HG02973 (cell line): ENCODE data around the gene BPHL.
"Not testable (repeated sequence)": the region's sequence is repeated elsewhere in the genome, so short reads cannot be mapped to it uniquely, and the experiment has no call there.

ENCODE experiments used
- ATAC-seq: cut with Tn5 transposase; IDR thresholded peaks from one replicate; pipeline ENCODE4 v1.9.1; 2021; ENCODE audit warnings: moderate library complexity; ENCODE audit not compliant: unreplicated experiment

BPHL gene

DNA sequence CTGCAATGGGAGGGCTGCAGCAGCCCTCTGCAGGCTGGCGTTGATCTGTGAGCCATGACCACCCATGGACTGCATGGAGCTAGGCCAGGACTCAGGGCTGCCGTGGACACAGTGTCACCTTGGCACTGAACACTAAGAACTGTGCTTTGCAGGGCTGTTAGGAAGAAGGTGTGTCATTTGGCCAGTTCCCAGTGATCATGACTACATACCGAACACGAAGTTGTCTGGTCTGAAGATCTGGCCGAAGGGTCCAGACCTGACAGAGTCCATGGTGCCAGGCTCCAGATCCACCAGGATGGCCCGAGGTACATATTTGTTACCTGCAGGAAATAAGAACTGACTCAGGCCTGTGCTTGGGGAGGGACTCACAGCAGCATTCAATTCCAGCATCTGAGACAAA lies 36.9 kb downstream of the BPHL start:
- ATAC-seq, result not testable (repeated sequence)

DNA sequence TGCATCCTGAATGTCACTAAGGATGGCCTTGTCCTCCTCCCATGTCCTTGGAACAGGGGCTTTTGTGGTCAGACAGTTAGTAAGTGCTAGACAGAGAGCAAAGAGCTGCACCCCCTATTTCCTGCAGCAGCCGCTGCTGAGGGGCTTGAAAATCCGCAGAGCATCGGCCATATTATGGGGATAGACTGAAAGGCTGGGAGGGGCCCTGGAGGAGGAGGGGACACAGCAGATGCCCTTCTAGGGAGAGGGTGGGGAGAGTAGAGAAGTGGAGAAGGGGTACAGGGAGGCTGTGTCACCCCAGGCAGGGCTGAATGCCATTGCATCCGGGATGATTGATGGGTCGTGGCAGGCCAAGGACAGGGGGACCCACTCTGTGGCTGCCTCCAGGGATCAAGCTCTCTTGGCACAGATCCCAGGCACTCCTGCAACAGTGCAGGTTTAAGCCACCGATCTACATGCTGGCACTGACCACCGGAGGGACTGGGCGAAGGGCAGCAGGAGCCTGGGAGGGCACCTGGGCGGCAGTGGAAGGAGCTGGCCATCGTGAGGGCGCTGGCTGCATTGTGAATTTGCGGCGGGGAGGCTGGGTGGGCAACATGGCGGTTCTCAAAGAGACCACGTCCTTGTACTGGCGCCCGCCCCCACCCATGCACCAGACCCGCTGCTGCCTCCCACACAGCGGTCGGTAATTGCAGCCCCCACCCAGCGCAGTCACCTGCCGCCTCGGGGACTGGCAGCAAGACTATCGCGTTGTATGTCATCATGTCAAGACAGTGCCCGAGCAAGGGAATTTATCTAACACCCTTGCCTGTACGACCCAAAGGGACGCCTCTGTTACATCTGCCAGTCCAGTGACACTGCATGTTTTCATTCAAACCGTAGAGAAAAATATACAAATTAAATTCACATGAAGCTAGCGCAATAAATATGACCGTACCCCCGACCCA lies 37.9 kb downstream of the BPHL start:
- ATAC-seq, result not testable (repeated sequence)

DNA sequence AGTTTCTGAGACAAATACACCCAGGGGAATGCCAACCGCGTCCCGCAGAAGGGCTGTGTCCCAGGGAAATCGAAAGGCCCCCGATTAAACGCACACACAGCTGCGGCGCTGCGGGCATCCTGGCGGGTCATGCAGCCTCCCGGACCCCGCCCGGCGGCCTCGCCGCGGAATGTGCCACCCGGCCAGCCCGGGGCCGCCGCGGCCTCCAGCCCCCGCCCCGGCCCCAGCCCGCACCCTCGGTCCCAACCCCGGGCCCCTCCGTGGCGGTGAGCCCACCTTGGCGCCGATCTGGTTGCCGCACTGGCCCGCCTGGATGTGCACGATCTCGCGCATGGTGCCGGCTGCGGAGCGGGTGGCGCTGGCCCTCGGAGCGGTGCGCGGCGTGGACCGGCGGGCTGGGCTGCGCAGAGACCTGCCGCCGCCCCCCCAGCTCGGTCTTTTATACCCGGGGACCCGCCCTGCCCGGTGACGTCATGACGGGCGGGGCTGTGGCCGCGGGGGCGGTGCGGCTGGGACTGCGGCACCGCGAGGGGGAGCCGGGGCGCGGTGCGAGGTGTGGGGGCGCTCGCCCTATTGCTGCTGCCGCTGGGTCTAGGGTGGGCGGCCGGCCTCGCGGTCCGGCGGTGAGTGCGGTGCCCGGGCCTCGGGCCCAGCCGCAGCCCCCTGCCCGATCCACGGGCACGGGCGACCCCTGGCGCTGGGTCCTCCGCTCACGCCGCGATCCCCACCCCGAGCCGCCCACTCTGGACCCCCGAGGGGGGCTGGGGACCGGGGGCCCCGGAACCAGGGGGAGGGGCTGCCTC lies 38.8 kb downstream of the BPHL start, which contains the start of gene TUBB2A:
TSS of gene TUBB2A (minus strand) at position 414 of the 803 bp plus-strand sequence. CDS start at position 333, 81 bp downstream.
- peak; percentile 70 for ATAC-seq

DNA sequence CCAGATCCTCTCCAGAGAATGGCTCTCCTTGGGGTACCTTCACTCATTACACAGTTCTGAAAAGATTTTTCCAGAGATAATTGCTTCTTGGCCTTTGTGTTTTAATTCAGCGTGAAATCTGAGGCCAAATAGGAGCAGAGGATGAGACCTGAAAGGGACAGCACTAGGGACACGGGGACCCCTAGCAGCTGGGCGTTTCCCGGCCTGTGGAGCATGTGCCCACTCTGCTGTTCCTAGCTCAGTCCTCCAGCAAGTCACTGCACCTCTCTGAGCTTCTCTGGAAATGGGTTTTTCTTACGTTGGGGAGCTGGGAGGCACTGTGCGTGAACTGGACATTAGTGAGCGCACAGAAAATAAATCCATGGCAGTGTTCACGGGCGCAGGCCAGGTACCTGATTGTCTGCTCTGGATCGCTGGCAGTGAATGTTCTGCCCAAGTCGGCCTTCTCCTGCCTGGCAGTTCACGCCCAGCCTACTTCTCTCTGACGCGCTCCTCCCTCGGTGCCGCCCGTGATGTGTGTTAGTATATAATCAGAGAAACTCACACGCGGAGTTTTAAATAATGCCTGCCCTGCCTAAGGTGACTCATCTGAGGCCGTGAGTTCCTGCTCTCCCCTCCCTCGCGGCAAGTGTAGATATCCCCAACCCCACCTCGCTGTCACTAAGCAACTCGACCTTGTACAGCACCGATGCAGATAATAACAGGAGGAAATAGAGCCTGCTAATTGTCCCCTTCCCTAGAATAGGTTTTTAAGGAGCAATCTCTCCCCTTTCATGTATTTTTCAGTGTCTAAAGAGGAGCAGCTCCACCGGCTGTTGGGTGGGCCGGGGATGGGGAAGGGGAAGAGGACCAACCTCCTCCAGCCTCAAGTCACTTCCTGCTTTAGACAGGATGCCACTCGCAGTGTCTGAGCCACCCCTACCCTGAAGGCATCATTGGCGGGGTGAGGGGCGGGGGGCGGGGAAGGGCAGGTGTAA lies 41.6 kb downstream of the BPHL start:
- ATAC-seq, result no peak

DNA sequence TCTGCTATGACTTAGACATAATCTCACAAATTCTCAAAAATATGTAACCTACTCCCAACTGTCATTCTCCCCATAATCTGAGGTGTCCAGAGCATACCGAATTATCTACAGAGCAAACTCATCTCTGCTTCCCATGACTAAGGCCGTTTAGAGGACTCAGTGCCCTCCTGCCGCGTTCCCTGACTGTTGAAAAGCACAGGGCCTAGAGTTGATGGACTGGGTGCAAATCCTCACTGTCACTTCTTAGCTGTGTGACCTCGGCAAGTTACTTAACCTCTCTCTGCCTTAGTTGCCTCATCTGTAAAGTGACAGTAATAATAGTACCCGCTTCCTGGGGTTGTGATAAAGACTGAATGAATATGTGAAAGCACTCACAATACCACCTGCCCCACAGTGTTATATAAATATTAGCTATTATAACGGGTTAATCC lies 43.6 kb downstream of the BPHL start:
- no peak for ATAC-seq

DNA sequence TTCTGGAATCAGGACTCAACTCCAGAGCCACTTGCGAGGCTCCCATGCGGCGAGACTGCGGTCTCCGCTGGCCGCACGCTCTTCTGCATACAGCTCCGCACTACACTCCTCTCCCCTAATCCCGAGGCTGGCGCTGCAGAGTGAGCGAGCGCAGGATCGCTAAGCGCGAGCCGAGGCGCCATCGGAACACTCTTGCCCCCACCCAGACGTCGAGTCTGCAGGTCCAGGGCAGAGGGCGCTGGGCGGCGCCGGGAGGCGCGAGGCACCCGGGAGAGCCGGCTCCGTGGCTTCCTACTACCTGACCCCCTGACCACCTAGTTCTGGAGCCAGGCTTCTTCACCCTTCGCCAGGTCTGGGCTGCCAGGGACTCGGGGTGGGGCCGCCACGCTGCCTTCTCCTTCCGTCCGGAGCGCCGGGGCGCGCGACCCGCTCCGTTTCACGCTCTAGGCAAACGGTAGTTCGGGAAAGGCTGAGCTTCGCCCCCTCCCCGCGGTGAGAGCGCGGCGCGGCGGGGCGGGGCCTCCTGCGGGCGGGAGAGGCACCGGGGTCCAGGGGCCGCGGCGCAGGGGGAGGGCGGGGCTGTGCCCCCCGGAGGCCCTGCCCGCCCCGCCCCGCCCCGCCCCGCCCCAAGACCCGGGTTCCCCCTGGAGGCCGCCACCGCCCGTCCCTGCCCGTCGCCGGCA lies 44.2 kb downstream of the BPHL start:
- ATAC-seq, result peak; percentile 70

DNA sequence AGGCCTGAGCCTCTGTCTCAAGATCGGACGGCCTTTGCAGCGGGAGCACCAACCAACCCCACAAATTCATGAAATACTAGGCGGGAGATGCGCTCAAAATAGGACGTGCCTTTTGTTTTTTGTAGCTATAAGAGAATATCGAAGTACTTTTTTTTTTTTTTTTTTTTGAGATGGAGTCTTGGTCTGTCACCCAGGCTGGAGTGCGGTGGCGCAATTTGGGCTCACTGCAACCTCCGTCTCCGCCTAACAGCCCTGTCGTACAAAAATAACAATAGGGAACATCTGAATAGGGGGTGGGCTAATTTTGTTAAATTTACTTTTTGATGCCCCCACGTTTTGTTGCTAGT lies 44.7 kb downstream of the BPHL start:
- no peak for ATAC-seq

DNA sequence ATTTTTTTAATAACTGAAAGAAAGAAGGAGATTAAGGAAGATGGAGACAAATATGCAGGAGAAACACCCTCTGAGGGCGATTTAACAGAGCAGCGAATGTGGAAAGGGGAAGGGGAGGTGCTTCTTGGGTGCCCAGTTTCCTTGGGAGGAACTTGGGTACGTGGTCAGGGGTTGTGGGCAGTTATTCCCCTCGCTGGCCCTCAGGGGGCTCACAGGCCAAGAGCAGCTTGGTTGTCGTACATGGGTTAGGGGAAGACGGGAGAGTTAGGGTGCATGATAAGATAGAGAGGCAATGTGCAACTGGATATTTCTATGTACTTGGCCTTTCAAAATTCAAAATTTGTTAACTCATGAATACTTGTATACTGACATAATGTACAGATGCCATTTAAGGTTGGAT lies 45.9 kb downstream of the BPHL start:
- ATAC-seq, result no peak

DNA sequence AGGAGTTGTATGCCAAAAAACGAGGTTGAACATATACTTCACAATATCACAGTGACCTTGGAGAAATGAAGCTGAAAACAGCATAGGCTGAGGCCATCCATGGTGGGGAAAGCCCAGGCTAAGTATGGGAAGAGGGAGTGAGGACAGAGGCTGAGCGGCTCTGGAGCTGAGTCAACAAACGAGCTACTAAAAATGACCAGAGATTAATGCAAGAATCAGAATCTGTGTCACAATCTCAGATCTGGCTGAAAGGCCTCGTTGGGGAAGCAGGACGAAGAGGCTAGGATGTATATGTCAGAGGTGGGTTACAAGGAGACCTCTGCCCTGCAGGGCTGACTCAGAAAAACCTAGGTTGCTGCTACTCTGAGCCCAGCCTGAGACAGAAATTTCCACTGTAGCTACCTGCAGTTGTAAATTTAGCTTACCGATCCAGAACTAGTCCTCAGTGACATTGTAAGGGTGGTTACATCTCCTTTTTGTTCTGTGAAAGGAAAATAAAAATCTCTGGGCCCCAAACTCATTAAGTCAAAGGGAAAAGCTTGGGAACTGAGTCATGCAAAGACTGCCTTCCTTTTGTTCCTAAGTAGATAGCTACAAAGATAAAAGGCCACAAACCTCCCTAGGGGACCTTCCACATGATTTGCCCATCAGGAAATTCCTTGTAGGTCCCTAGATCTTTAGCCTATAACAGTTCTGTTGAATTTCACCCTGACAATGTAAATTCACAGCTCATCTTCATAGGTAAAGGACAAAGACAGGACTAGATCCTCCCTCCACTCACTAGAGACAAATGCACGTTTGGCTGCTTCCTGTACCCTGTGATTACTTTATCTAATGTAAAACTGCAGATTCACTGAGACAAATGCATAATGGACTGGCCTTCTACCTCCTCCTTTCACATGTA lies 47.4 kb downstream of the BPHL start:
- no peak for ATAC-seq

DNA sequence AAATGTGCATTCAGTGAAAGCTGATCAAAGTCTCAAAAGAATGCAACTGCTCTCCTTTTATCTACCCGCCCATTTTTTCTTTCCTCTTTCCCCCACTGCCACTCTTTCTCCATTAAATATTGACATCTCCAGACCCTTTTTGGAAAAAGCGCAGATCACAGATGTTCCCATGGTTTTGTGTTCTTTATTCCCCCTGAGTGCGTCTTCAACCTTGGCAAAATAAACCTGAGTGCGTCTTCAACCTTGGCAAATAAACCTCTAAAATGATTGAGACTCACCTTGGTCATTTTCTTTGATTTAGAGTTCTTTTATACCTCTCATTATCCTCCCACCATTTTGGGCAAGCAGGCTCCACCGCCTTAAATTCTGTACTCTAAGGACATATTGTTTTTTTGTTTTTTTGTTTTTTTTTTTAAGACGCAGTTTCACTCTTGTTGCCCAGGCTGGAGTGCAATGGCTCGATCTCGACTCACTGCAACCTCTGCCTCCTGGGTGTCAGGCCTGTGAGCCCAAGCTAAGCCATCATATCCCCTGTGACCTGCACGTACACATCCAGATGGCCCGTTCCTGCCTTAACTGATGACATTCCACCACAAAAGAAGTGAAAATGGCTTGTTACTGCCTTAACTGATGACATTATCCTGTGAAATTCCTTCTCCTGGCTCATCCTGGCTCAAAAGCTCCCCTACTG lies 48.2 kb downstream of the BPHL start:
- not testable (repeated sequence) for ATAC-seq

DNA sequence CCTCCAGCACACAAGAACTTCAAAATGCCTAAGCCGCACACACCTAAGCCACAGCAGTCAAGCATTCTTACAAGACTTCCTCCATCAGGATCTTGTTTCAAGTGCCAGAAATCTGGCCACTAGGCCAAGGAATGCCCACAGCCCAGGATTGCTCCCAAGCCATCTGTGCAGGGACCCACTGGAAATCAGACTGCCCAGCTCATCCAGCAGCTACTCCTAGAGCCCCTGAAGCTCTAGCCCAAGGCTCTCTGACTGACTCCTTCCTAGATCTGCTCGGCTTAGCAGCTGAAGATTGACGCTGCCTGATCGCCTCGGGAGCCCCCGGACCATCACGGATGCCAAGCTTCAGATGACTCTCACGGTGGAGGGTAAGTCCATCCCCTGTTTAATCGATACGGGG lies 49.5 kb downstream of the BPHL start:
- not testable (repeated sequence) for ATAC-seq

DNA sequence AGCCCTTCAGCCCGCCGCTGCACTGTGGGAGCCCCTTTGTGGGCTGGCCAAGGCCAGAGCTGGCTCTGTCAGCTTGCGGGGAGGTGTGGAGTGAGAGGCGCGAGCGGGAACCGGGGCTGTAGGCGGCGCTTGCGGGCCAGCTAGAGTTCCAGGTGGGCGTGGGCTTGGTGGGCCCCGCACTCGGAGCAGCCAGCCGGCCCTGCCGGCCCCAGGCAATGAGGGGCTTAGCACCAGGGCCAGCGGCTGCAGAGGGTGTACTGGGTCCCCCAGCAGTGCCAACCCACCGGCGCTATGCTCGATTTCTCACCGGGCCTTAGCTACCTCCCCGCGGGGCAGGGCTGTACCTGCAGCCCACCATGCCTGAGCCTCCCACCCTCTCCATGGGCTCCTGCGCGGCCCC lies 52.2 kb downstream of the BPHL start:
- ATAC-seq, result not testable (repeated sequence)

DNA sequence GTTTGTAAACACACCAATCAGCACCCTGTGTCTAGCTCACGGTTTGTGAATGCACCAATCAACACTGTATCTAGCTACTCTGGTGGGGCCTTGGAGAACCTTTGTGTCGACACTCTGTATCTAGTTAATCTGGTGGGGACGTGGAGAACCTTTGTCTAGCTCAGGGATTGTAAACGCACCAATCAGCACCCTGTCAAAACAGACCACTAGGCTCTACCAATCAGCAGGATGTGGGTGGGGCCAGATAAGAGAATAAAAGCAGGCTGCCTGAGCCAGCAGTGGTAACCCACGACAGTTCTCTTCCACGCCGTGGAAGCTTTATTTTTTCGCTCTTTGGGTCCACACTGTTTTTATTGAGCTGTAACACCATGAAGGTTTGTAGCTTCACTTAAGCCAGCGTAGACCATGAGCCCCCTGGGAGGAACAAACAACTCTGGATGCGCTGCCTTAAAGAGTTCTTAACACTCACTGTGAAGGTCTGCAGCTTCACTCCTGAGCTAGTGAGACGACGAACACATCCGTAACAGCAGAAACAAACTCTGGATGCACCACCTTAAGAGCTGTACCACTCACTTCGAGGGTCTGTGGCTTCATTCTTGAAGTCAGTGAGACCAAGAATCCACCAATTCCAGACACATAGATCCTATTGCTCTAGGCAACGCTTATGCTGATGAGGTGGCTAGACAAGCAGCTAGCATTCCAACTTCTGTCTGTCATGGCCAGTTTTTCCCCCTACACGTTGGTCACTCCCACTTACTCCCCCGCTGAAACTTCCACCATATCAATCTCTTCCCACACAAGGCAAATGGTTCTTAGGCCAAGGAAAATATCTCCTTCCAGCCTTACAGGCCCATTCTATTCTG lies 53.0 kb downstream of the BPHL start:
- ATAC-seq, result not testable (repeated sequence)

DNA sequence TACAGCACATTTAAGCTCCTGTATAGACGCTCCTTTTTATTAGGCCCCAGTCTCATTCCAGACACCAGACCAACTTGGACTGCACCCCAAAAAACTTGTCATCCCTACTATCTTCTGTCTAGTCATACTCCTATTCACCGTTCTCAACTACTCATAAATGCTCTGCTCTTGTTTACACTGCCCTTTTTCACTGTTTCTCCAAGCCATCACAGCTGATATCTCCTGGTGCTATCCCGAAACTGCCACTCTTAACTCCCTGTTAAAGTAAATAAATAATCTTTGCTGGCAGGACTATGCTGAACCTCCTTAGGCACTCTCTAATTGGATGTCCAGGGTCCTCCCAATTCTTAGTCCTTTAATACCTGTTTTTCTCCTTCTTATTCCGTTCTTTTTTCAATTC lies 54.3 kb downstream of the BPHL start:
- ATAC-seq, result not testable (repeated sequence)

DNA sequence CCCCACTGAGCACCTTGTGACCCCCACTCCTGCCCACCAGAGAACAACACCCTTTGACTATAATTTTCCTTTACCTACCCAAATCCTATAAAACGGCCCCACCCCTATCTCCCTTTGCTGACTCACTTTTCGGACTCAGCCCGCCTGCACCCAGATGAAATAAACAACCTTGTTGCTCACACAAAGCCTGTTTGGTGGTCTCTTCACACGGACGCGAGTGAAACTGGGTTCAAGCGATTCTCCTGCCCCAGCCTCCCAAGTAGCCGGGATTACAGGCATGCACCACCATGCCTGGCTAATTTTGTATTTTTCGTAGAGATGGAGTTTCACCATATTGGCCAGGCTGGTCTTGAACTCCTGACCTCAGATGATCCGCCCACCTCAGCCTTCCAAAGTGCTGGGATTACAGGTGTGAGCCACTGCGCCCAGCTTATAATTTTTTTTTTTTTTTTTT lies 55.2 kb downstream of the BPHL start:
- ATAC-seq, result not testable (repeated sequence)

DNA sequence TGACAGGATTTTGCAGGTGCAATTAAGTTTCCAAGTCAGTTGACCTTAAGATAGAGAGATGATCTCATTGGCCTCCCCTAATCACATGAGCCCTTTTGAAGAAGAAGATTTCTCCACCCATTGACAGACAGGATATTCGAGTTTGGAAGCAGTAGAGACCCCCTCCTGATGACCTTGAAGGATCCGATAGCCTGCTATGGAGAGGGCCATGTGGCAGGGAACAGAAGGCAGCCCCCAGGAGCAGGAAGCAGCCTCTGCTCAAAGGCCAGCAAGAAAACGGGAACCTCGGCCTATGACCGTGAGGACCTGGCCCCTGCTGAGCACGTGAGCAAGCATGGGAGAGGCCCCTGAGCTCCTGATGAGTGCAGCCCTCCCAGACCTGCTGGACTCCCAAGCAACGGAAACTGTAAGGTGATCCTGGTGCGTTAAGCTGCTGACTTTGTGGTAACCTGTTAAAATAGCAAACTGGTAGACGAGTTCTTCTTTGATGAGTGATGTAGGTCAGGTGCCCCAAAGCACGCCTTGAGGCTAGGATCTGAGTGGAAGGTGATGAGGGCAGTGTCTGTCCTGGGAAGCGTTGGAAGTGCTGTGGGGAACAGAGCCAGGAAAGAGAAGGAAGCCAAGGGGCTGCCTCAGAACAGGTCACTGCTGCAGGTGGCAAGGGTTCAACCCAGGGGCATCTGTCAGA lies 57.3 kb downstream of the BPHL start:
- ATAC-seq, result no peak
